Muscle layer of duodenum (tissue), 2 donors: ENCODE measurements around the gene NTM.

Experiments used
- H3K27ac ChIP-seq: one replicate; pipeline ENCODE4 v1.7.0; 2013; ENCODE audit warnings: mild to moderate bottlenecking, low read length
- H3K27me3 ChIP-seq: one replicate; pipeline ENCODE4 v1.7.0; 2013; ENCODE audit warnings: low read depth, mild to moderate bottlenecking, control low read depth, low read length
- H3K36me3 ChIP-seq, 2 donors: one replicate each; pipeline ENCODE4 v1.7.0; 2013; ENCODE audit warnings: low read length in 2 of 2, control low read depth in 1 of 2, mild to moderate bottlenecking in 1 of 2; ENCODE audit not compliant: insufficient read depth in 2 of 2, control insufficient read depth in 1 of 2
- H3K4me1 ChIP-seq, 2 donors: one replicate each; pipeline ENCODE4 v1.7.0; 2013; ENCODE audit warnings: low read length in 2 of 2, mild to moderate bottlenecking in 2 of 2, control low read depth in 1 of 2, moderate library complexity in 1 of 2; ENCODE audit not compliant: insufficient read depth in 2 of 2, control insufficient read depth in 1 of 2
- H3K4me3 ChIP-seq, 2 donors: one replicate each; pipeline ENCODE4 v1.7.0; 2013; ENCODE audit warnings: low read length in 2 of 2, low read depth in 1 of 2, mild to moderate bottlenecking in 1 of 2
- H3K9me3 ChIP-seq, 2 donors: one replicate each; pipeline ENCODE4 v1.7.0; 2013; ENCODE audit warnings: low read length in 2 of 2, control low read depth in 1 of 2, mild to moderate bottlenecking in 1 of 2; ENCODE audit not compliant: control insufficient read depth in 1 of 2
- donor health status: healthy.

The NTM gene

DNA sequence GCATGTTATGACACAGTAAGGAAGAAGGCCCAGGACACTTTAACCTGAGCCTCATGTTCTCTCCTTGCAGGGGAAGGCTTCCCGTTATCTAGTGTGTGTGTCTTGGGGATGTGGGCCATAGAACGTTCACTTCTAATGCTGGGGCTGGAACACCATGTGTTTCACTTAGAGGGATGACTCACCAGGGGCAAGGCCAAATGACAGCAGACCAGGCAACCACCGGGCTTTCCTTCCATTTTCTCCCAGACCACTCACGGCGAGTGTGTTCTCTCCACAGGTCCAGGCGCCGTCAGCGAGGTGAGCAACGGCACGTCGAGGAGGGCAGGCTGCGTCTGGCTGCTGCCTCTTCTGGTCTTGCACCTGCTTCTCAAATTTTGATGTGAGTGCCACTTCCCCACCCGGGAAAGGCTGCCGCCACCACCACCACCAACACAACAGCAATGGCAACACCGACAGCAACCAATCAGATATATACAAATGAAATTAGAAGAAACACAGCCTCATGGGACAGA, 964.4 kb downstream of the NTM start:
- no peak overlapping the region for H3K27ac ChIP-seq

DNA sequence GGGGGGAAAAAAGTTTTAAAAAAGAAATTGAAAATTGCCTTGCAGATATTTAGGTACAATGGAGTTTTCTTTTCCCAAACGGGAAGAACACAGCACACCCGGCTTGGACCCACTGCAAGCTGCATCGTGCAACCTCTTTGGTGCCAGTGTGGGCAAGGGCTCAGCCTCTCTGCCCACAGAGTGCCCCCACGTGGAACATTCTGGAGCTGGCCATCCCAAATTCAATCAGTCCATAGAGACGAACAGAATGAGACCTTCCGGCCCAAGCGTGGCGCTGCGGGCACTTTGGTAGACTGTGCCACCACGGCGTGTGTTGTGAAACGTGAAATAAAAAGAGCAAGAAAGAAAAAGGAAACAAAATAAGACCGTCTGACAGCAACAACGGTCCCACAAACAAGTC, 964.9 kb downstream of the NTM start:
- Histone ChIP-seq H3K4me1 (no peaks in the 10 kb centered on the region), H3K27me3 (no peaks in the 10 kb centered on the region), H3K36me3 (no peaks in the 10 kb centered on the region), H3K4me3 (no peak overlapping the region), H3K27ac (no peak overlapping the region), H3K9me3 (no peaks in the 10 kb centered on the region)

More for the DNA sequence above, 964.4 kb downstream of the NTM start:
- no peaks in the 10 kb centered on the region for H3K4me1 ChIP-seq
- no peaks in the 10 kb centered on the region for H3K9me3 ChIP-seq
- no peaks in the 10 kb centered on the region for H3K36me3 ChIP-seq
- no peak overlapping the region for H3K4me3 ChIP-seq
- H3K27me3 ChIP-seq: no peaks in the 10 kb centered on the region

DNA sequence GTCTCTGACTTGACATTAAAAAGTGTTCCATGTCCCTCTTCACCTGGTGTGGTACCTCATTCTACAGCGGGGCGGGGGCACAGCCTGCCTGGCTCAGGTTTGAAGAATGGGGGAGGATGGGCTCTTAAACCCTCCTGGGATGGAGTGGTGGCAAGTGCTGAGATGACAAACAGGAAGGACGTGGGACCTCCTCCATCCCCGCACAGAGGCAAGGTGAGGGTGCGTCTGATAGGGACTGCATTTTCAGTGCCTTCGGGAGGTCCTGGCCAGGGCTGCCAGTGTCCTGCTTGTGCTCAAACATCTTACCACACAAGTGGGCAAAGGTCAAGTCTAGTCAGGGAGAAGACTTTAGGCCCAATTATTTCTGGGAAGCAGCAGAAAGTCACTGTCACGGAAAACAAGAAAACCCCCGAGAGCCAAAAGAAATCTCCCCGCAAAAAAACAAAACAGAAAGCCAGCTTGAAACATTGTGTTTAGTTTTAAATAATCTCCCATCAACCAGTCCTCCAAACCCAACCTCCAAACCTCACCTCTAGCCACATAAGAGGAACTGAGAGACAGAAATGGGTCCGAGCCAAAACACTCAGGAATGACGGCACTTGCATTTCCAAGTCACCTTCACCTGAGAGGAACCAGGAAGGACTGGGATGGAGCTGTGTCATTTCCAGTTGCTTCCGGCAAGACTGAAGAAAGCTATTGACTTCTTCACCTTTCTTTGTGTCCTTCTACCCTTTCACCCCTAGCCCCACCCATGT, 966.5 kb downstream of the NTM start:
- Histone ChIP-seq H3K4me1 (no peaks in the 10 kb centered on the region), H3K27ac (no peak overlapping the region), H3K4me3 (no peak overlapping the region), H3K27me3 (no peaks in the 10 kb centered on the region), H3K36me3 (no peaks in the 10 kb centered on the region), H3K9me3 (no peaks in the 10 kb centered on the region)

DNA sequence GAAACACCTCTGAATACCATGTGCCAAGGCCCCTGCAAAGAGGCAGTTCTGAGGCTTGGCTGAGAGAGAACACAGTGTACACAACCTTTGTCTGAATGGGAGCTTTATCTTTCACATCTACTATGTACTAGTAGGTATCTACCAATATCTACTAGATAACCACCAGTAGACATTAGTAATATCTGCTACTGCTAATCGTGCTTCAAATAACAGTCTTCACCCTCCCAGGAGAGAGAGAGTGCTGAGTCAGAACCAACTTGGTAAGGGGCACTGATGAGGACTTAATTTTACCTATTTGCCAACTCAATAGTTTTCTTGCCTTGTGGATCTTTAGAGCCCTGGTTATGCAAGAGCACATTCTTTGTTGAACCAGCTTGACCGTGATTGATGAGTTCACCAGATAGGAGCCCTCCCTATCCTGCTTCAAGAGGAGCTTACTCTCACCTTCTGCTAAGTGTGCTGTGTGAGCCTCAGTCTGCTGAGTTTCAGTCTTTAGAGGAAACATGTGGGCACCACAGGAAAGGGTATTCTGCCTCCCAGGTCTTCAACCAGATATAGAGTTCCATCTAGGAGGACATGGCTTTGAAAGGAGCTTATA, 967.5 kb downstream of the NTM start:
- Histone ChIP-seq H3K4me1 (no peaks in the 10 kb centered on the region), H3K27me3 (no peaks in the 10 kb centered on the region), H3K36me3 (no peaks in the 10 kb centered on the region), H3K9me3 (no peaks in the 10 kb centered on the region), H3K27ac (no peak overlapping the region), H3K4me3 (no peak overlapping the region)

DNA sequence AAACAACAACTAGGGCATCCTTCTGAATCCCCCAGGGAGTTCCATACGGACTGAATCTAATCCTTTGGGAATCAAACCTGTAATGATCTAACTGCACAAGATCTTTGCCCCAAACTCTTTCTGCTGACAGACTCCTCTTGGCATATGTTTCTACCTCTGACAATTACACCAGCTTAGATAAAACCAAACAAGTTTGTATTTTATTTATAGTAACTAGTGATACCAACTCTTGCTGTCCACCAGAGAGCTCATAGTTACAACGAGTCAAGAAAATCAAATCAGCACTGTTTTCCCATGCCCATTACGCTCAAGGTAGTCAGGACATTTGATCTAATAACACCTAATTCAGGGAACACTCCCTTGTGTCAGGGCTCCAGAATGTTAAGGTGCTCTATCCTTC, 972.0 kb downstream of the NTM start:
- no peaks in the 10 kb centered on the region for H3K4me1 ChIP-seq
- no peaks in the 10 kb centered on the region for H3K9me3 ChIP-seq
- H3K36me3 ChIP-seq: no peaks in the 10 kb centered on the region
- no peak overlapping the region for H3K27ac ChIP-seq
- H3K4me3 ChIP-seq: no peak overlapping the region
- no peaks in the 10 kb centered on the region for H3K27me3 ChIP-seq

DNA sequence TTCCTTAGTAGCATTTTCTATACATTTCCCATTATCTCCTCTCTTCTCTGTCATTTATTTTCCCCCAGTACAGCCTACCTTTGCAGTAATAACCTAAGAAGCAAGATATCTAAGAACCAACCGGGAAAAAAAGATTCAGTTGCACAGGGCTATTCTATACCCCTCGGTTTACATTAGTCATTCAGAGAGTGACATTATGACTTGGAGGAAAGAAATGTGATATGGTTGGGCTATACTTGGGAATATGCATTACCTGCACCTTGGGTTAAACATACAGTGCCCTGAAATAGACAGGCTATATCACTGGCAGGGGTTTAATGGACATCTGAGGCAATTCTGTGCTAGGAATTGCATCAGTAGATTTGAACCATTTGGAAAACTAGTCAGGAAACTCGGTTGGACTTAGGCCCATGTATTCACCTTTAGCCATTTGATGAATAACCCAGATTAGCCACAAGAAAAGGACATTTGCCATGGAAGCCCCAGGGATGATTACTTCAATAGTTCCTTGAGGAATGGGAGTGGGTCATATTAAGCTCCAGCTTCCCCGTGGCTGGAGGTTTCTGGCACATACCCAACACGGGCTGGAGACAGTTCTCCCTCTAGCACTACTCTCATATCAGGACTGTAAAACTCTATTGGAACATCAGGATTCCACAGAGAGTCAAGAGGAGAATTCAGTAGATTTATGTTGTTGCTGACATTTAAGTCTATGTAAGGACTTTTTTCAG, 973.2 kb downstream of the NTM start:
- no peak overlapping the region for H3K27ac ChIP-seq
- no peaks in the 10 kb centered on the region for H3K36me3 ChIP-seq
- no peaks in the 10 kb centered on the region for H3K27me3 ChIP-seq
- H3K4me3 ChIP-seq: no peak overlapping the region
- H3K9me3 ChIP-seq: no peaks in the 10 kb centered on the region
- H3K4me1 ChIP-seq: no peaks in the 10 kb centered on the region

DNA sequence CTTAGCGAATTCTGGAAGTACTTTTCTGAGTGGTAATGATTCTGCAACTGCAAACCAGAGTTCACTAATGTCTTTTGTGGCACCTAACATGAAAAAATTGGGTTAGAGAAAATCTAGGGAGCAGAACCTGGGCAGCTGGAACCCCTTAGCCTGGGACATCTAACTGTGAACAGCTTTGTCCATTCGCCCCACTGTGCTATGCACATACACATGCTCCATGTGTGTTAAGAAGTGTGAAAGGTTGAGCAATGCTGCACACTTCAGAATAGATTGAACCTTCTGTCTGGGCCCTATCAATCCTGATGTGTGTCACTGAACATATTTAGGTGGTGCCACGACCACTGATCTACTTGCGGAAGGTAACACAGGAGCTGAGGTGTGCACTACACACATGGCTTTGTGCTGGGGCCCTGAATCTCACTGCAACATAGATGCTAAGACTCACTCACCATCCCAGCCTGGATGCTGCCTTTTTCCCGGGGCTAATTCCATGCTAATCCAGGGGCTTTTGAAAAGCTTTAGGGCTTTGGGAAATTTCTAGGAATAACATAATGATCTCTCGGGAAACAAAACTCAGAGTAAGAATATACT, 976.2 kb downstream of the NTM start:
- Histone ChIP-seq H3K4me1 (peaks cover 0 to 5% of the 10 kb centered on the region in 2 donors), H3K27ac (no peak overlapping the region), H3K4me3 (no peak overlapping the region), H3K9me3 (no peaks in the 10 kb centered on the region), H3K36me3 (no peaks in the 10 kb centered on the region), H3K27me3 (no peaks in the 10 kb centered on the region)

DNA sequence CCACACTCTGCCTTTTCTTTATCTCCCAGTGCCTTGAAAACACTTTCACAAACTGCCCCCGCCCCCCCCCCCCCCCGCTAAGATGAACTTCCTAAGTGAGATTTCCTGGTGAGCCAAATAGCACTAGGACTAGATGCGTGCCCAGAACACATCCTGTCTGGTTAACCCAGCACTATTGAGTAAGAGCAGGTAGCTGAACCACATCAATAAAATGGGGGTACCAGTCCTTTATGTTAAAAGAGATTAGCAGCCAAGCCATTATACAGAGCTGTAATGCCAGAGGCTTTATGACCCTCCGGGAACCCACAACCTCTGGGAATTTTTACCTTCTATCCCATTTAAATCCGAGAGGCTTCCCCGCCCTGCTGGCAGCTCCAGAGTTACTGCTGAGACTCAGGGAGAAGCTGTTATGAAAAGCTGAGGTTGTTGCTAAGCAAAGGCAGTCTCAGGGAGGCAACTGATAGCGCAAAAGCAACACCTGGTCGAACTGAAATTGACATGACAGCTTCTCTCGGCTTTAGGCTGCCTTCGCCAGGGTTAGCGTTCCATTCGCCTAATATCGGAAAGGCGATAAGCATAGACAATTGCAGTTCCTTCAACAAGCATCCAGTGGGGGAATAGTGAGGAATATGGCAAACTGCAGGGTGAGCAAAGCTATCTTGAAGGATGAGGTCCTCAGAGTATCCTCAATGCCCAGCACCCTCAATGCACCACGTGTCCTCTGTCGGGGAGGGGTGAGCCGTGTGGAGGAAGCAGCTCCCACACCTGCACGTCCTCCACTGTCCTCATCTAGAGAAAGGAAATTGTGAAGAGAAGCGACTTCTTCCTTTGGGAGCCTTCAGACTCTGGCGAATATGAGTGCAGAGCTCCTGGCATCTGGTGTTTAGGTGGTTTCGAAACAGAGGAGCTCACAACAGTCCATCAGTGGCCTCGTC, 977.0 kb downstream of the NTM start:
- H3K27me3 ChIP-seq: no peaks in the 10 kb centered on the region
- H3K4me1 ChIP-seq: peaks cover 0 to 5% of the 10 kb centered on the region in 2 donors
- H3K9me3 ChIP-seq: no peaks in the 10 kb centered on the region
- H3K4me3 ChIP-seq: no peak overlapping the region
- H3K27ac ChIP-seq: no peak overlapping the region
- no peaks in the 10 kb centered on the region for H3K36me3 ChIP-seq

DNA sequence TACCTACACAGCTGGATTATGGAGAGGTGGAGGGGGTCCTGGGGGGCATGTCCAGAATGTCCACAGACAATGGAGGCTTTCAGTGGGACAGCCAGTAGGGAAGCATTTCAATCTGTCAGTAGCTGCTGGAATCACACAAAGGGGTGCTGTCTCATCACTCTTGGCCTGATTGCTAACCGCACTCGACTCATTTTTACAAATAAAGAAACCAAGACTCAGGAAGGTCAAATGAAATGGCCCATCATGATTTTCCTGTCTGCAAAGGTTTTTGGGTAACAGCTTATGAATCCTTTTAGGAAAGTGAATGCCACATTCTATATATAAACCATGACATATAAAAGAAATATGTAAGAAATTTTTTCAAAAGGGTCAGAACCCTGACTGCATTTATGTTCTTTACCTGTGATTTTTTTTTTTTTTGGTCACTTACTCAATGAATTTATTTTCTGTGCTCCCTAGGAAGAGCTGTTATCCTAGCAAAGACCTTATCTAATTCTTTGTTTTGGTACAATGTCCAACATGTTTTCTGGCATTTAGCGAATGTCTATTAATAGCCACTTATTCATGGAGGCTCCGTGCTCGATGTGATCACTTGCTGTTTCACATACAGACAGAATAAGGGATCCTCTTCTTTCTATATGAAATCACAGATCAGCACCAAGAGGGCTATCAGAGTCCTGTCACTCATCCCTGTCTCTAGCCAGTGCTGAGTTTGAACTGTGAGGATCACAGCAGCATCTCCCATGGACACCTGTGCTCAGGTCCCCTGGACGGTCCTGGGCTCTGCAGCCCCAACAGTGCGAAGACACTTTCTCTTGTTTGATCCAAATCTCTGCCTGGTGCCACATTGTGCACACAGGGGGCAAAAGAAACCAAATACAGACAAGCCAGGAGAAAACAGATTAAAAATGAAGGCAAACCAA, 979.7 kb downstream of the NTM start:
- H3K4me3 ChIP-seq: no peak overlapping the region
- H3K9me3 ChIP-seq: no peaks in the 10 kb centered on the region
- H3K27ac ChIP-seq: no peak overlapping the region
- no peaks in the 10 kb centered on the region for H3K36me3 ChIP-seq
- H3K27me3 ChIP-seq: no peaks in the 10 kb centered on the region
- H3K4me1 ChIP-seq: peaks cover 0 to 5% of the 10 kb centered on the region in 2 donors

DNA sequence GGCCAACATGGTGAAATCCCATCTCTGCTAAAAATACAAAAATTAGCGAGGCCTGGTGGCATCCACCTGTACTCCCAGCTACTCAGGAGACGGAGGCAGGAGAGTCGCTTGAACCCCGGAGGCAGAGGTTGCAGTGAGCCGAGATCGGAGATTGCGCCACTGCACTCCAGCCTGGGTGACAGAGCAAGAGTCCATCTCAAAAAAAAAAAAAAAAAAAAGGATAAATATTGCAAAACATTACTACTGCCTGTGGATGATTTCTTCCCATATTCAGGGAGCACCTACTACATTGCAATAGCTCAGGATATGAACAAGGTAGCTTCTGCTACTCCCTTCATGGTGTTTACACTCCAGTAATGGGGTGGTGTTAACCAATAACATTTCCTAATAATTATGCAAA, 980.6 kb downstream of the NTM start:
- no peaks in the 10 kb centered on the region for H3K27me3 ChIP-seq
- no peaks in the 10 kb centered on the region for H3K9me3 ChIP-seq
- no peak overlapping the region for H3K27ac ChIP-seq
- H3K36me3 ChIP-seq: no peaks in the 10 kb centered on the region
- H3K4me3 ChIP-seq: no peak overlapping the region
- peaks cover 0 to 5% of the 10 kb centered on the region in 2 donors for H3K4me1 ChIP-seq
